ENCODE results near the gene ITGAD. TPM values are rescaled to one million over a fixed set of nuclear protein-coding genes. Genes with fewer than 3 reads are reported as not detected.

Gene ITGAD
- total and polyA plus RNA-seq, 4 donors, result 0.04 to 3.6 (median 2.1) TPM

DNA sequence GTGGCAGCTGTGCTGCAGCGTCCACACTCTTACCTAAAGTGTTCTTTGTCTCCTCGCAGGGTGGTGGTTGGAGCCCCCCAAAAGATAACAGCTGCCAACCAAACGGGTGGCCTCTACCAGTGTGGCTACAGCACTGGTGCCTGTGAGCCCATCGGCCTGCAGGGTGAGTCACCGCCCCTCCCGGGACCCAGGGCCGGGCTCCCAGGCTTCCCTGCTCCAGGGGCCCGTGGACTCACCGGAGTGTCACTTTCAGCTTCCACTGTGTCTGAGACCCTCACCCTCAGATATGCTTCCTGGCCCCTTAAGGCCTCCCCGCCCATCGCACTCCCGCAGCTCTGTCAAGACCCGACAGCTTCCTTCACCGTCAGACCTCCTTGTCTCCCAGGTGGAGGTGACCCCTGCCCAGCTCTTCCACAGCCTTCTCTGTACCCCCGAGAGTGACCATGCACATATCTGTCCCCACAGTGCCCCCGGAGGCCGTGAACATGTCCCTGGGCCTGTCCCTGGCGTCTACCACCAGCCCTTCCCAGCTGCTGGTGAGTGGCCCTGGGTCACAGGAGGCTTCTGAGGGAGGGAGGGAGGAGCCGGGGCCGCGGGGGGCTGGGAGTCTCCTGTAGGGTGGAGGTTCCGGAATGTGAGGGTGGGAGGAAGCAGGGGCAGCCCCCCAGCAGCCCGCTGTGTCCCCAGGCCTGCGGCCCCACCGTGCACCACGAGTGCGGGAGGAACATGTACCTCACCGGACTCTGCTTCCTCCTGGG lies 36.4 kb upstream of the ITGAD start:
- no peak overlapping the region for H3K4me3 ChIP-seq (ENCODE audit: low read depth in 1 of 3, low read length in 3 of 3)

More for the DNA sequence above, 36.4 kb upstream of the ITGAD start:
- peaks cover 0 to 2% (median 0%) of the 10 kb centered on the region in 4 donors for H3K4me1 ChIP-seq (ENCODE audit: control insufficient read depth in 4 of 4, insufficient read depth in 4 of 4, low read length in 3 of 4)
- WGBS, result 66% methylated on average over 28 of the region's 28 CpGs
- no peak overlapping the region for H3K9ac ChIP-seq (ENCODE audit: low read depth in 1 of 2, low read length in 2 of 2)
- no peak for TF ChIP-seq FOXA2 (IDR thresholded peaks at IDR 0.05)
- no peak for TF ChIP-seq RXRA (IDR thresholded peaks at IDR 0.05)
- no peak for TF ChIP-seq EGR1 (IDR thresholded peaks at IDR 0.05; ENCODE audit: low read depth in 2 of 2)
- TF ChIP-seq JUND (IDR thresholded peaks at IDR 0.05), result no peak
- TF ChIP-seq GABPA (IDR thresholded peaks at IDR 0.05 in 1 of 2, conservative IDR thresholded peaks at IDR 0.05 in 1 of 2), result no peak
- TF ChIP-seq TAF1 (conservative IDR thresholded peaks at IDR 0.05), result no peak
- TF ChIP-seq, protein P1, sequence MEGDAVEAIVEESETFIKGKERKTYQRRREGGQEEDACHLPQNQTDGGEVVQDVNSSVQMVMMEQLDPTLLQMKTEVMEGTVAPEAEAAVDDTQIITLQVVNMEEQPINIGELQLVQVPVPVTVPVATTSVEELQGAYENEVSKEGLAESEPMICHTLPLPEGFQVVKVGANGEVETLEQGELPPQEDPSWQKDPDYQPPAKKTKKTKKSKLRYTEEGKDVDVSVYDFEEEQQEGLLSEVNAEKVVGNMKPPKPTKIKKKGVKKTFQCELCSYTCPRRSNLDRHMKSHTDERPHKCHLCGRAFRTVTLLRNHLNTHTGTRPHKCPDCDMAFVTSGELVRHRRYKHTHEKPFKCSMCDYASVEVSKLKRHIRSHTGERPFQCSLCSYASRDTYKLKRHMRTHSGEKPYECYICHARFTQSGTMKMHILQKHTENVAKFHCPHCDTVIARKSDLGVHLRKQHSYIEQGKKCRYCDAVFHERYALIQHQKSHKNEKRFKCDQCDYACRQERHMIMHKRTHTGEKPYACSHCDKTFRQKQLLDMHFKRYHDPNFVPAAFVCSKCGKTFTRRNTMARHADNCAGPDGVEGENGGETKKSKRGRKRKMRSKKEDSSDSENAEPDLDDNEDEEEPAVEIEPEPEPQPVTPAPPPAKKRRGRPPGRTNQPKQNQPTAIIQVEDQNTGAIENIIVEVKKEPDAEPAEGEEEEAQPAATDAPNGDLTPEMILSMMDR (IDR thresholded peaks at IDR 0.05; ENCODE audit: low read depth, low read length, missing input control), result no peak
- no peak for TF ChIP-seq YY1 (IDR thresholded peaks at IDR 0.05)
- TF ChIP-seq HNF4G (IDR thresholded peaks at IDR 0.05), result no peak
- no peak for TF ChIP-seq NR2F2 (IDR thresholded peaks at IDR 0.05)
- TF ChIP-seq, protein P2, sequence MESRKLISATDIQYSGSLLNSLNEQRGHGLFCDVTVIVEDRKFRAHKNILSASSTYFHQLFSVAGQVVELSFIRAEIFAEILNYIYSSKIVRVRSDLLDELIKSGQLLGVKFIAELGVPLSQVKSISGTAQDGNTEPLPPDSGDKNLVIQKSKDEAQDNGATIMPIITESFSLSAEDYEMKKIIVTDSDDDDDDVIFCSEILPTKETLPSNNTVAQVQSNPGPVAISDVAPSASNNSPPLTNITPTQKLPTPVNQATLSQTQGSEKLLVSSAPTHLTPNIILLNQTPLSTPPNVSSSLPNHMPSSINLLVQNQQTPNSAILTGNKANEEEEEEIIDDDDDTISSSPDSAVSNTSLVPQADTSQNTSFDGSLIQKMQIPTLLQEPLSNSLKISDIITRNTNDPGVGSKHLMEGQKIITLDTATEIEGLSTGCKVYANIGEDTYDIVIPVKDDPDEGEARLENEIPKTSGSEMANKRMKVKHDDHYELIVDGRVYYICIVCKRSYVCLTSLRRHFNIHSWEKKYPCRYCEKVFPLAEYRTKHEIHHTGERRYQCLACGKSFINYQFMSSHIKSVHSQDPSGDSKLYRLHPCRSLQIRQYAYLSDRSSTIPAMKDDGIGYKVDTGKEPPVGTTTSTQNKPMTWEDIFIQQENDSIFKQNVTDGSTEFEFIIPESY (IDR thresholded peaks at IDR 0.05), result no peak
- TF ChIP-seq, protein P3, sequence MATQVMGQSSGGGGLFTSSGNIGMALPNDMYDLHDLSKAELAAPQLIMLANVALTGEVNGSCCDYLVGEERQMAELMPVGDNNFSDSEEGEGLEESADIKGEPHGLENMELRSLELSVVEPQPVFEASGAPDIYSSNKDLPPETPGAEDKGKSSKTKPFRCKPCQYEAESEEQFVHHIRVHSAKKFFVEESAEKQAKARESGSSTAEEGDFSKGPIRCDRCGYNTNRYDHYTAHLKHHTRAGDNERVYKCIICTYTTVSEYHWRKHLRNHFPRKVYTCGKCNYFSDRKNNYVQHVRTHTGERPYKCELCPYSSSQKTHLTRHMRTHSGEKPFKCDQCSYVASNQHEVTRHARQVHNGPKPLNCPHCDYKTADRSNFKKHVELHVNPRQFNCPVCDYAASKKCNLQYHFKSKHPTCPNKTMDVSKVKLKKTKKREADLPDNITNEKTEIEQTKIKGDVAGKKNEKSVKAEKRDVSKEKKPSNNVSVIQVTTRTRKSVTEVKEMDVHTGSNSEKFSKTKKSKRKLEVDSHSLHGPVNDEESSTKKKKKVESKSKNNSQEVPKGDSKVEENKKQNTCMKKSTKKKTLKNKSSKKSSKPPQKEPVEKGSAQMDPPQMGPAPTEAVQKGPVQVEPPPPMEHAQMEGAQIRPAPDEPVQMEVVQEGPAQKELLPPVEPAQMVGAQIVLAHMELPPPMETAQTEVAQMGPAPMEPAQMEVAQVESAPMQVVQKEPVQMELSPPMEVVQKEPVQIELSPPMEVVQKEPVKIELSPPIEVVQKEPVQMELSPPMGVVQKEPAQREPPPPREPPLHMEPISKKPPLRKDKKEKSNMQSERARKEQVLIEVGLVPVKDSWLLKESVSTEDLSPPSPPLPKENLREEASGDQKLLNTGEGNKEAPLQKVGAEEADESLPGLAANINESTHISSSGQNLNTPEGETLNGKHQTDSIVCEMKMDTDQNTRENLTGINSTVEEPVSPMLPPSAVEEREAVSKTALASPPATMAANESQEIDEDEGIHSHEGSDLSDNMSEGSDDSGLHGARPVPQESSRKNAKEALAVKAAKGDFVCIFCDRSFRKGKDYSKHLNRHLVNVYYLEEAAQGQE (IDR thresholded peaks at IDR 0.05), result no peak
- TF ChIP-seq RAD21 (IDR thresholded peaks at IDR 0.05), result no peak
- no peak for TF ChIP-seq FOXA1 (IDR thresholded peaks at IDR 0.05)
- H3K27me3 ChIP-seq (ENCODE audit: control insufficient read depth in 4 of 4, insufficient read depth in 4 of 4, low read length in 3 of 4), result no peaks in the 10 kb centered on the region
- H3K27ac ChIP-seq (ENCODE audit: low read depth in 1 of 2, low read length in 2 of 2), result no peak overlapping the region
- no peaks in the 10 kb centered on the region for H3K36me3 ChIP-seq (ENCODE audit: control insufficient read depth in 4 of 4, insufficient read depth in 3 of 4, low read depth in 1 of 4, low read length in 3 of 4)
- H3K9me3 ChIP-seq (ENCODE audit: control insufficient read depth in 4 of 4, low read length in 3 of 4), result no peaks in the 10 kb centered on the region
- DNase-seq (ENCODE audit: low spot score), result no peak
